ENCODE data around the gene KAZN.

DNA sequence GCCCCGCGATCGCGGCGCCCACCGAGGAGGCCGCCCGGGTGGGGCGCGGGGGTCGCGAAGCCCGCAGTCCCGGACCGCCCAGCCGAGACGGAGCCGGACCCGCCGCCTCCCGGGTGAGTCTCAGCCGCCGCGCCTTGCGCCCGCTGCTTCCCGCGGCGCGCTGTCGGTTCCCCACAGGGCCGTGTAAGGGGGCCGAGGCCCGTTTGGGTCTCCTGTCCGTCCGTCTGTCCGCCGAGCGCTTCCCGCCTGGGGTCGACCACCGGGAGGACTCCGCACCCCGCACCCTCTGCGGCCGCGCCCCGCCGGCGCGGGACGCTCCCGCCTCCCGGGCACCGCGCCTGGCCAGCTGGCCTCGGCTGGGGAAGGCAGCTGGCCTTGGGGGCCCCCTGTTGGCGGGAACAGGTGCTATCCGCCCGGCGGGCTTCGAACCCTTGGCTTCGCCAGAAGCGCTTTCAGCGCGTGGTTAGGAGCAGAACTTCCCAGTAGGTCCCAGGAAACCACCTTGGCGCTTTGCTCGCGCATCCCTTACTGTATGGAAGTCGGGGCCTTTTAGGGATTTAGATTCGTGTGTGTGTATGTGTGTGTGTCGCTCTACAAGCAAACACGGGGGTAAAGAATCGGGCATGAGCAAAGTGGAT, 555.5 kb downstream of the KAZN start:
- TF ChIP-seq, protein P1, sequence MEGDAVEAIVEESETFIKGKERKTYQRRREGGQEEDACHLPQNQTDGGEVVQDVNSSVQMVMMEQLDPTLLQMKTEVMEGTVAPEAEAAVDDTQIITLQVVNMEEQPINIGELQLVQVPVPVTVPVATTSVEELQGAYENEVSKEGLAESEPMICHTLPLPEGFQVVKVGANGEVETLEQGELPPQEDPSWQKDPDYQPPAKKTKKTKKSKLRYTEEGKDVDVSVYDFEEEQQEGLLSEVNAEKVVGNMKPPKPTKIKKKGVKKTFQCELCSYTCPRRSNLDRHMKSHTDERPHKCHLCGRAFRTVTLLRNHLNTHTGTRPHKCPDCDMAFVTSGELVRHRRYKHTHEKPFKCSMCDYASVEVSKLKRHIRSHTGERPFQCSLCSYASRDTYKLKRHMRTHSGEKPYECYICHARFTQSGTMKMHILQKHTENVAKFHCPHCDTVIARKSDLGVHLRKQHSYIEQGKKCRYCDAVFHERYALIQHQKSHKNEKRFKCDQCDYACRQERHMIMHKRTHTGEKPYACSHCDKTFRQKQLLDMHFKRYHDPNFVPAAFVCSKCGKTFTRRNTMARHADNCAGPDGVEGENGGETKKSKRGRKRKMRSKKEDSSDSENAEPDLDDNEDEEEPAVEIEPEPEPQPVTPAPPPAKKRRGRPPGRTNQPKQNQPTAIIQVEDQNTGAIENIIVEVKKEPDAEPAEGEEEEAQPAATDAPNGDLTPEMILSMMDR (IDR thresholded peaks at IDR 0.05 in 8 of 11, conservative IDR thresholded peaks at IDR 0.05 in 3 of 11): peak in 7 of 11 experiments; percentile 27 to 68 (median 61)
- TF ChIP-seq POLR2A (IDR thresholded peaks at IDR 0.05) (no peak), POLR2AphosphoS5 (IDR thresholded peaks at IDR 0.05) (no peak)
